Suppressor macrophage treated with lipopolysaccharide for 1 hour (primary cell): ENCODE measurements around the gene RTN4RL1.

Experiments used
- DNase-seq, 3 donors: peaks; one replicate each; pipeline ENCODE4 v3.0.0-alpha.2; 2020 to 2022

RTN4RL1 gene

GRCh38 chr17:2043785-2044184 is 18.7 kb upstream of the RTN4RL1 start:
- no peak for DNase-seq

GRCh38 chr17:2042933-2043332 is 17.8 kb upstream of the RTN4RL1 start:
- no peak for DNase-seq

DNA sequence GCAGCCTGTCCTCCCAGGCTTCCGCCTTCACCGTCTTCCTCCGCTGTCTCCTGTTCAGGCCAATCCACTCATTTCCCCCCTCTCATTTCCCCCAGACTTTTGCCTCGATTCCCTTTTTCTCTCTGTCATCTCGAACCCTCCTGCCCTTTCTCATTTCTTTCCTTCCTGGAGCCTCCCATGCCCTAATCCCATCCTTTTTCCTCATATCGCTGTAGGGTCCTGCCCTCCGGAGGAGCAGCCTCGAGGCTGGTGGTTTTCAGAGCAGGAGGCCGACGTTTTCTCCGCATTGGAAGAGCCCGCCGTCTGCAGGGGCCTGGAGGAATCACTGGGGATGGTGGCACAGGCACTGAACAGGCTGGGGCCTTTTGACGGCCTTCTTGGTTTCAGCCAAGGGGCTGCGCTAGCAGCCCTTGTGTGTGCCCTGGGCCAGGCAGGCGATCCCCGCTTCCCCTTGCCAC is 17.3 kb upstream of the RTN4RL1 start:
- DNase-seq: peak in 1 of 3 donors; percentile 40

GRCh38 chr17:2041561-2042389 is 16.6 kb upstream of the RTN4RL1 start, which contains the start of gene OVCA2:
OVCA2 (plus strand) TSS chr17:2042022; CDS start chr17:2042048, 26 bp downstream.
- DNase-seq: peak; percentile 95 to 96 (median 96)

DNA sequence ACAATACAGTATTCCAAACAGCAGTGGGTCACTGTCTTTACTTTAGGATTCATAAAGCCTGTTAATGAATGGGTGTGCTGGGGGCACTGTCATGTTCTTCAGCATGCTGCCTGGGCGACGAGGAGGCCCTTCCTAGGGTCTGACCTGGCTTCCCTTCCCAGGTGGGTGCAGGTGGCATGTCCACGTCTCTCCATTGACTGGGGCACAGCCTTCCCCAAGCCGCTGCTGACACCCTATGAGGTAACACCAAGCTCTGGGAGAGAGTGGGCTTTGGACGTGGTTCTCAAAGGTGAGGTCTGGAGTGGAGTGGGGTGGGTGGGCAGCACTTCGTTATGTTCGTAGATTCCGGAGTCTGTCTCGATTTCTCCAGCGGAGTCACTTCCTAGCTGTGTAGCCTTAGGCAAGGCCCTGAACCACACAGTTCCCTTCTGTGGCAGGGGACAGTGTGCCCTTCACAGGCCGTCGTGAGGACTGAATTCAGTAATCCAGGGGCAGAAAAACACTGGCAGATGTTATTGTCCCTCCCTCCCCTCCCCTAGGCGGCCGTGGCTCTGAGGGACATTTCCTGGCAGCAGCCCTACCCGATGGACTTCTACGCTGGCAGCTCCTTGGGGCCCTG is 15.9 kb upstream of the RTN4RL1 start:
- DNase-seq: no peak

- no peak for DNase-seq
These were observed 15.2 kb upstream of the RTN4RL1 start for GRCh38 chr17:2040219-2040827.

DNA sequence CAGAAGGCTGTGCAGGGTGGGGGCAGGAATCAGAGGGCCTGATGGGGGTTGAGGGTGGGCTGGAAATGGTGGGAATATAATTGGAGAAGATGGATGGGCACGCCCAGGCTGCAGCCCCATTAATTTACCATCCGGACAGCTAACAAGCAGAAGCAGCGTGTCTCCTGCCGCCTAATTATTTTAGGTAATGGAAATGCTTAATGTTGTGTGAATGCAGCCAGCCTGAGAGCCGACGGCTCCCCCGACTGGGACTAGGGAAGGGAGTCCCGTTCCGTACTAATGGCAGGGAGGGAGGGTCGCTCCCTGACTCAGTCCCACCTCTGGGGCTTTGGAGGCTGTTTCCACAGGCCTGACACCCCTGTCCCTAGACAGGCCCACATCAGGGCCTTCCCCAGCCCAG is 12.0 kb upstream of the RTN4RL1 start:
- DNase-seq: no peak

DNA sequence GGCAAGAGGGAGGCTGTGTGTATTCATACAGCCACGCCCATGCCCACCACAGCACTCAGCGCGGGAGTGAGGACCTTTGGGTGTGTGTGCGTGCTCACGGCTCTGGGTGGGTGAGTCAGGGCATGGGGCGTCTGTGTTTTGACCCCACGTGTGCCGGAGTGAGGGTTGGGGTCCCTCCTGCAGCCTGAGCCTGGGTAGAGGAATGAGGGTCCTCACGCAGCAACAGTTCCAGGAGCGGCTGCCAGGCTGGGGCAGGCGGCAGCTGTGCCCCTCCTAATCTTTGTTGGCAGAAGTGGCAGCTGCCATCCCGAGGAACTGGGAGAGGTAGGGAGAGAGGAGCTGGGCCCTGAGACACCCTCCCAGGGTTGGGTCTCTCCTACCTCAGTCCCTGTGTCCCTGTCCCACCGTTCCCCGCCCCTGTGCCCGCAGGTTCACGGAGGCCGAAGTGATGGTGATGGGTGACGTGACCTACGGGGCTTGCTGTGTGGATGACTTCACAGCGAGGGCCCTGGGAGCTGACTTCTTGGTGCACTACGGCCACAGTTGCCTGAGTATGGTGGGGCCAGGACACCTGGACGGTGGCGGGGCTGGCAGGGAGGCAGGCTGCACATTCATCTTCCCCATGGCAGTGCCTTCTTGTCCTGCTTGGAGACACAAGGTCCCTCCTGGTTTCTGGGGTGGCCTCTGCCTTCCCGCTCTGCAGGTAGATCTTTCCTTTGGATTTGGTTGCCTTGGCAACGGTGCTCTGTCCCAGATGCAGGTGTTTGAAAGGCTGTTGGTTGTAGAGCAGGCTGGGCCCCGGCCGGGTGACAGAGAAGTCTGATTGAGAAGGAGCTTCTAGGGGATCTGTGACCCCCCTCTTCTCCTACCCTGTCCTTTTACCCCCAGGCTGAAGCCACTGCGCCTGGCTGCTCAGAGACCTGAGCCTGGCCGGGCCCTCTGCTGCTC is 10.7 kb upstream of the RTN4RL1 start:
- no peak for DNase-seq

DNA sequence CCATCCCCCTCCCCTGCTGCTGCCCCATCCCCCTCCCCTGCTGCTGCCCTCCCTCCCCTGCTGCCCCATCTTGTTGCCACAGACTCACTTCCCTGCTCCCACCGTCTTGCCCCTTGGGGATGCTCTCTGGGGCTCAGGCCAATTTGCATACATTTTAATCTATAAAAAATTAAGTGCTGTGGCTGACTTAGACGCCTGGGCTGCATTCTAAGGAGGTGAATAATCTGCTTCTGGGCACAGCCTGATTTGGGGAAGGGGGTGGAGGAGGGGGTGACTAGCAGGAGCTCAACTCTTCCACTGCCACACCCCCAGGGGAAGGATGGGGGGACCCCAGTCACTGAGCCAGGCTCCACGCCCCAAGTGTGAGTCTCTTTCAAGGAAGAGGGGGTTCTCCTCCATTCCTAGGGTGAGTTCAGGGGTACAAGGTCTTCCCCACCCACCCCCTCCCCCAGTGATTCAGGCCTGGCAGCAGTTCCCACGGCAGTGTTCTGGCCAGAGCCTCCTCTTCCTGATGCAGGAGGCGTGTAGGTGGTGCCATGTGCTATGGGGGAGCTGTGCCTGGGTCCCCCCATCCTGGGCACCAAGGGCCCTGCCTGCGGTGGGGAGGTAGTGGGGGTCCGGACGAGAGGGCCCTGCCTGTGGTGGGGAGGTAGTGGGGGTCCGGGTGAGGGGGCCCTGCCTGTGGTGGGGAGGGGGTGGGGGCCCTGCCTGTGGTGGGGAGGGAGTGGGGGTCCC is 9.8 kb upstream of the RTN4RL1 start:
- no peak for DNase-seq

- no peak for DNase-seq
These were observed 9.0 kb upstream of the RTN4RL1 start for GRCh38 chr17:2034157-2034556.

- DNase-seq: no peak
These were observed 8.0 kb upstream of the RTN4RL1 start for GRCh38 chr17:2033153-2033552.

DNA sequence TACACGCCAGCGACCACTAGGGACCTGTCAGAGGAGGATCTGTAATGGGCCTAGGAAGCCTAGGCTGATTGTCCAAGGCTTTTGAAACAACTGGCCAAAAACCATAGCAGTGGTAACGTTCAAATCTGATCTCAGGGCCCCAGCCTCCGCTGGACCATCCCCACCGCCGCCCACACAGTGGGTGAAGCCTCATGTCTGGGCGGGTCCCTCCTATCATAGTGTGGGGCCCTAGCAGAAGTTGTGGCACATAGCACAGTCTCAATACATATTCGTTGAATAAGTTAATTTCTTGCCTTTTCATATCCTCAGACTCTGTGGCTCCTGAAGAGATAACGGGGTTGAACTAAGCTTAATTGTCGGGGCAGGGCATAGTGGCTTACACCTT is 5.6 kb upstream of the RTN4RL1 start:
- DNase-seq: no peak

GRCh38 chr17:2029911-2030778 is 5.0 kb upstream of the RTN4RL1 start, which contains the start of gene DPH1:
DPH1 (plus strand) TSS chr17:2030153; CDS start chr17:2030170, 17 bp downstream.
- peak; percentile 91 to 95 (median 94) for DNase-seq

DNA sequence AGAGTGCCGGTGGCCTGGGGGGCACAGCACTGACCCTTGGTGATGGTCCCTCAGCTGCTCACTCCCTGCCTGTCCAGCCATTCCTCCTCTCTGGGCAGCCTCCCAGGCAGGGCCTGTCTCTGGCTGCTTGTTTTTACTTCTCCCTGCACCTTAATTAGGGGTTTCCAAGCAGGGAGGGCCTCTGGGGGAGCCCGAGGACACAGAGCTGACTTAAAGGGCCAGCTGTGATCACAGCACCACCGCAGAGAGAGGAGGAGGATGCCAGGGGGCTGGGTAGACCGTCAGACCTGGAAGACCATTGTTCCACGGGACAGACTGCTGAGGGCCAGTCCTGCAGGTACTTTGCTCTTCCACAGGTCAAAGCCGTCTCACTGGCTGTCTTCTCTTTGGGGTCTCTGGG is 3.6 kb upstream of the RTN4RL1 start:
- DNase-seq: no peak

GRCh38 chr17:2028234-2028614 is 3.1 kb upstream of the RTN4RL1 start:
- DNase-seq: no peak

- DNase-seq: no peak
These were observed 2.5 kb upstream of the RTN4RL1 start for GRCh38 chr17:2027528-2028233.

DNA sequence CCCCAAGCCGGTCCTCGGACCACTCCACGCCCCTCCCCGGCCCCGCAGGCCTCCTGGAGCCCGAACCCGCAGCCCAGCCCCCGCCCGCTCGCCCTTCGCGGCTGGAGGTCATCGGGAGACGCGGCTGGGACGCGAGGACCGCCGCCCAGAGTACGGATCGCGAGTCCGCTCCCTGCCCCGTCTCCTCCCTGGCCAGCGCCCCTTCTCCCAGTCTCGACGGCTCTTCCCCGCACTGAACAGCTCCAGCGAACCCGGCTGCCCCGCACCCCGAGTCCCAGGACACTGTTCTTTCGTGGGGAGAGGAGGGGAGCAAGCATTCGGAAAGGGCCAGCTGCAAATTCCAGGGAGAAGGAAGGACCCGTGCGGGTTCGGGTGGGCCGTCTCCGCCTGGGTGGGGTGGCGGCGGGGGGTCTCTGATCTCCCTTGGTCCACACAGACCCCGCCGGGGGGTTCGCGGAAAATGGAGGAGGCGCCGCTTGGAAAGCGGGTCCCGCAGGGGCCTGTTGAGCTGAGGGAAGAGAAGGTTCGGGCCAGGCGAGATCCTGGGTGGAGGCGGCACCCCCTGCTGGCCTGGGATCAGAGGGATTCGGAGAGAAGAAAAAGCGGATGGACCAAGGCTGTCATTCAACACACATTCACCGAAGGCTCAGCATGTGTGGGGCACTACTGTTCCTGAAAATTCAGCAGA is 632 bp upstream of the RTN4RL1 start:
- peak; percentile 70 to 85 (median 75) for DNase-seq

DNA sequence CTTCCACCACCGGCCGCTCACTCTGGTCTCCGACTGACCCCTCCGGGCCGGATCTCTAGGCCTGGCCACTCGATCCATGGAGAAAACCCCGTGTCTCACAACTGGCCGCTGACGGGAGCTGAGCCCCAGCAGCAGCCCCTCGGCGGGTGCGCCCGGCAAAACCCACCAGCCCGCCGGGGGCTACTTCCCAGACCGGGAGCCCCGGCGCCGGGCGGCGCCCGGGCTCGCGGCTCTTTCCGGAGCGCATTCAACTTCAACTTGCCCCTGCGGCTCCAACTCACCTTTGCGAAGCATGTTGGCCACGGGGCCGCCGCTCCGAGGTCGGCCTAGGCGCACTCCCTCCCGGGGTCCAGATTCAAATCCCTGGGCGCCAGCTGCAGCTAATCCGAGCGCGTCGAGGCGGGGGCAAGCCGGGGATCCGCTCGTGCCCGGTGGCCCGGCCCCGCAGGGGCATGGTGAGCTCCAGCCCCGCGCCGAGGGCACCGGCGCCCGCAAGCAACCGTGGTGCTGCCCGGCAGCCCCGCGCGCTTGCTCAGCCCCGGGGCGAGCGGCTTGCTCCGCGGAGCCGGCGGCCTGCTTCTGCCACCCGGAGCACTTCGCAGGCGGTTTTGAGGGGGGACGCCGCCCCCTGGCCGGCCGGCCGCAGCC is 438 bp downstream of the RTN4RL1 start:
- no peak for DNase-seq
